ENCODE data around the gene AK2.
A peak's percentile ranks its signal among the peaks of the same experiment; 100 is the strongest.
"Not testable (repeated sequence)": the region's sequence is repeated elsewhere in the genome, so short reads cannot be mapped to it uniquely, and the experiment has no call there.

AK2 gene

GRCh38 chr1:33036526-33037503 is at the start of gene AK2:
AK2 (minus strand) TSS chr1:33036883; CDS start chr1:33036828, 55 bp downstream.
- FAIRE-seq, result peak; percentile 86
- peak; percentile 98 for DNase-seq (ENCODE audit: low spot score)

GRCh38 chr1:33086384-33086850 is 49.7 kb upstream of the AK2 start:
- peak; percentile 20 for DNase-seq (ENCODE audit: low spot score)

GRCh38 chr1:33085332-33085731 is 48.6 kb upstream of the AK2 start:
- DNase-seq (ENCODE audit: low spot score) (no peak), FAIRE-seq (no peak)

More at GRCh38 chr1:33086384-33086850, 49.7 kb upstream of the AK2 start:
- FAIRE-seq, result no peak

GRCh38 chr1:33082575-33083108 is 46.0 kb upstream of the AK2 start:
- DNase-seq (ENCODE audit: low spot score) (no peak), FAIRE-seq (no peak)

- FAIRE-seq (no peak), DNase-seq (ENCODE audit: low spot score) (no peak)
Measured at GRCh38 chr1:33081554-33082305, 45.0 kb upstream of the AK2 start.

- FAIRE-seq (peak; percentile 35), DNase-seq (ENCODE audit: low spot score) (peak; percentile 90)
Measured at GRCh38 chr1:33080885-33081553, 44.3 kb upstream of the AK2 start, which contains the start of gene AZIN2. AZIN2 (plus strand) TSS chr1:33081153; CDS start chr1:33082250, 1,097 bp downstream.

GRCh38 chr1:33080373-33080772 is 43.7 kb upstream of the AK2 start:
- DNase-seq (ENCODE audit: low spot score), result no peak
- no peak for FAIRE-seq

GRCh38 chr1:33078030-33078591 is 41.4 kb upstream of the AK2 start:
- no peak for DNase-seq (ENCODE audit: low spot score)

GRCh38 chr1:33074193-33074945 is 37.7 kb upstream of the AK2 start:
- no peak for FAIRE-seq
- no peak for DNase-seq (ENCODE audit: low spot score)

More at GRCh38 chr1:33078030-33078591, 41.4 kb upstream of the AK2 start:
- FAIRE-seq, result no peak

GRCh38 chr1:33072707-33073106 is 36.0 kb upstream of the AK2 start:
- DNase-seq (ENCODE audit: low spot score) (no peak), FAIRE-seq (no peak)

- DNase-seq (ENCODE audit: low spot score) (no peak), FAIRE-seq (no peak)
Measured at GRCh38 chr1:33070628-33071027, 33.9 kb upstream of the AK2 start.

GRCh38 chr1:33068108-33068507 is 31.4 kb upstream of the AK2 start:
- not testable (repeated sequence) for DNase-seq (ENCODE audit: low spot score); FAIRE-seq

- FAIRE-seq, result not testable (repeated sequence)
Measured at GRCh38 chr1:33066477-33066876, 29.8 kb upstream of the AK2 start.

GRCh38 chr1:33065301-33065700 is 28.6 kb upstream of the AK2 start:
- FAIRE-seq (no peak), DNase-seq (ENCODE audit: low spot score) (no peak)

More at GRCh38 chr1:33066477-33066876, 29.8 kb upstream of the AK2 start:
- DNase-seq (ENCODE audit: low spot score), result not testable (repeated sequence)

GRCh38 chr1:33064284-33064683 is 27.6 kb upstream of the AK2 start:
- DNase-seq (ENCODE audit: low spot score); FAIRE-seq: not testable (repeated sequence)

- FAIRE-seq, result no peak
- no peak for DNase-seq (ENCODE audit: low spot score)
Measured at GRCh38 chr1:33061834-33062233, 25.2 kb upstream of the AK2 start.

- no peak for FAIRE-seq
- DNase-seq (ENCODE audit: low spot score), result no peak
Measured at GRCh38 chr1:33060579-33061083, 23.9 kb upstream of the AK2 start.

GRCh38 chr1:33057095-33057494 is 20.4 kb upstream of the AK2 start:
- no peak for FAIRE-seq
- DNase-seq (ENCODE audit: low spot score), result no peak

GRCh38 chr1:33056426-33056825 is 19.7 kb upstream of the AK2 start:
- no peak for DNase-seq (ENCODE audit: low spot score)
- FAIRE-seq, result no peak
